LHCN-M2 (cell line): ENCODE results near the gene ATP8A2. TPM values are rescaled to one million over a fixed set of nuclear protein-coding genes. Genes with fewer than 3 reads are reported as not detected.
"Not testable (repeated sequence)": the region's sequence is repeated elsewhere in the genome, so short reads cannot be mapped to it uniquely, and the experiment has no call there.

Experiments
- DNase-seq: peaks from one replicate; pipeline ENCODE4 v3.0.0-alpha.2; 2012; ENCODE audit warnings: low read depth
- total RNA-seq: library from RNA; depleted of rRNA; stranded (reverse); fragments of >200 nt; gene quantifications from 2 replicates; pipeline ENCODE4 v1.2.3, GENCODE V29; 2014; rRNA removed

Gene ATP8A2
- total RNA-seq, 1 experiment from 2014 or later: 1.3 TPM

DNA sequence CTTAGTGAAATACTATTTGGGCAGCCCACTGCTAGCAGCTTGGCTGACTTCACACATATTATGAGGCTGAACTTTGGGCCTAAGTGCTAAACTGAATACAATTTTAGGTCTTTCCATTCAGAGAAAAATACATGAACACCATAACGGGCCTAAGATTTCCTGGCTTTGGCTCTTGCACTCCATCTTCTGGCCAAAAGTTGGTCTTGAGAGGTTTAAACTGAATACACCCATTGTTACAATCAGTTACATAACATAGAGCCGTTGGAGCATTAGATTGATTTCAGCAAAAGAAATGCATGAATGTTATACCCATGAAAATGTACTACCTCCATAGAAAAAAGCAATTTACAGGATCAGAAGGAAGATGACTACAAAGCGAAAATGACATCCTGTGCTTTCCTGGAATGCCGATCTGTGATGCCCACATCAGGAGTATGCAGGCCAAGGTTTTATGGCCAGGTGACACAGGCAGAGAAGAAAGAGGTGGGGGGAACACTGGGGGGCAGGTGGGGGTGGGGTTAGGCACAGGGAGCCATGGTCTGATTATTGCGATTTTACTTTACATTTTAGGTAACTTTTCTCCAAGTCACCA, 691.2 kb downstream of the ATP8A2 start:
- peak; percentile 73 for DNase-seq

- DNase-seq: not testable (repeated sequence)
Observed at GRCh38 chr13:26066492-26066891, 694.7 kb downstream of the ATP8A2 start.

- DNase-seq: no peak
Observed at GRCh38 chr13:26067601-26068000, 695.8 kb downstream of the ATP8A2 start.

DNA sequence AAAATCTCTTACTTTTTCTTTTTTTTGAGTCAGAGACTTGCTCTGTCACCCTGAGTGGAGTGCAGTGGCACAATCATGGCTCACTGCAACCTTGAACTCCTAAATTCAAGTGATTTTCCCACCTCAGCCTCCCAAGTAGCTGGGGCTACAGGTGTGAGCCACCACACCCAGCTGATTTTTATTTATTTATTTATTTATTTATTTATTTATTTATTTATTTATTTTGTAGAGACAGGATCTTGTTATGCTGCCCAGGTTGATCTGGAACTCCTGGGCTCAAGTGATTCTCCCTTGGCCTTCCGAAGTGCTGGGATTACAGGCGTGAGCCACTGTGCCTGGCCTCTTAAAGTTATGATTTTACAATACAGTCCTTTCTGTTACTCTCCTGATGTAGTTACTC, 696.6 kb downstream of the ATP8A2 start:
- not testable (repeated sequence) for DNase-seq

GRCh38 chr13:26069642-26070041, 697.9 kb downstream of the ATP8A2 start:
- DNase-seq: not testable (repeated sequence)

DNA sequence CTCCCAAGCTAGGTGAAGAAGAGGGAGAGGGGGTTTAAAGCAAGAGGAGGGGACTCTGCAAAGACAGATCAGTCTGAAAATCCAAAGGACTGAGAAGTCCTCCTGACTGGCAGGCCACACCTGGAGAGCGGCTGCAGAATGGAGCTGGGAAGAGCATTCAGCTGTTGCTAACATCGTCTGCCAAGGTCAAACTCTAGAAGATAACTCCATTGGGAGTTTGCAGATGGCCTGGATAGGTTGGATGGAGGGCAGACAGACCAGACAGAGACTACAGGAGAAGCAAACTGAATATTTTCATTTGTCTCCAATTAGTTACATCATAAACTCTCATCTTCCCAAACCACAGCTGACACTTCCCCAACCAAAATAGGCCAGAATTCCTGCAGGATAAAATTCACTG, 699.9 kb downstream of the ATP8A2 start:
- DNase-seq: no peak

DNA sequence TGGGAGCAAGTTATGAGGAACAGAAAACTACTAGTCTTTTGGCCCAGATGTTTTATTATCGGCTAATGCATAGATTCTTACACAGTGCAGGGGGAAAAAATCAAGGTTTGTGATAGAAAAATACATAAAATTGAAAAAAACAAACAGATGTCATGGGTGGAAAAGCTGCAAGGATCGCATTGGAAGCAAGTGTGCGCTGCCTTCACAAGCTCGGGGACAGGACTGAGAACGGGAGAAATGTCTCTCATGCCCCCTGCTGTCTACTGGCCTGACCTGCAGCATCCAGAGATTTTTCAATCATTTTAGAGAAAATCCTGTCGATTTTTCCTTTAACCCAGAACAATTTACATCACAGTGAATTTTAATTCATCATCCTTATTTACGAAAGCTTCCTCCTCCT, 700.6 kb downstream of the ATP8A2 start:
- DNase-seq: not testable (repeated sequence)

DNA sequence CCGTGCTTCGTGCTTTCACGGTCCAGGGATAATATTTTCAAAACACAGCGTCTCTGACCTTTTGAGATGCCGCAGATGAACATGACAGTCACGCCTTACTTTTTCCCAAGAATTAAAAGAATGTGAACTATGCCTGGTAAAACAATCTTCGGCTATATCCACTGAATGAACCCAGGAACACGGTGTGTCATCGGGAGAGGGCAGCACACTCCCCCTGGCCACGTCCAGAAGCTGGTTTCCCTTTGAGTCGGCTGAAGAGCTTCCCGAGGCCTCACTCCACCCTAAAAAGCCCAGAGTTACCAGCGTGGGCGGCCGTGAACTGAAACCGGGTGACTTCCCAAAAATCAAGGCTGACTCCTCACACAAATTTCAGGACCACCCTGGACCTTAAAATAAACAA, 702.9 kb downstream of the ATP8A2 start:
- DNase-seq: peak; percentile 75

Other genes starting within 250 kb of the ATP8A2 start
- not detected in 2 replicates for gene AMER2, start 199.7 kb upstream of the ATP8A2 start, total RNA-seq
- 34.0 and 34.8 TPM in 2 replicates for gene MTMR6, start 84.5 kb upstream of the ATP8A2 start, total RNA-seq
- 90.0 and 91.1 TPM in 2 replicates for gene NUP58, start 70.3 kb upstream of the ATP8A2 start, total RNA-seq